H1 (cell line): Measurements from ENCODE around the gene PAK1IP1. TPM values are rescaled to one million over a fixed set of nuclear protein-coding genes. Genes with fewer than 3 reads are reported as not detected.

Experiments used
- ASH2L ChIP-seq: fragments of 200-600, 300-600 bp; sonication (generic); IDR thresholded peaks from one replicate; pipeline ENCODE4 v1.7.1; 2017; ENCODE audit warnings: low read length
- CBX8 ChIP-seq: fragments of 300-800, 300-1000 bp; sonication (generic); IDR thresholded peaks from 2 replicates; pipeline ENCODE4 v1.7.1; 2016; ENCODE audit warnings: low read depth, low read length, borderline replicate concordance
- CHD2 ChIP-seq: IDR thresholded peaks from 2 replicates; pipeline ENCODE4 v1.6.1; 2012; ENCODE audit warnings: low read length, improper control_type of control experiment
- EP300 ChIP-seq, 2 experiments: IDR thresholded peaks; 1 replicate in 1 of 2; 2 replicates in 1 of 2; pipeline ENCODE4 v1.6.1; 2011 to 2012; ENCODE audit warnings: low read depth in 2 of 2, low read length in 2 of 2, mild to moderate bottlenecking in 2 of 2, borderline replicate concordance in 1 of 2, inconsistent platforms in 1 of 2, moderate library complexity in 1 of 2
- FOSL1 ChIP-seq: IDR thresholded peaks from 2 replicates; pipeline ENCODE4 v1.6.1; 2011; ENCODE audit warnings: mild to moderate bottlenecking, low read depth, low read length, moderate library complexity; ENCODE audit not compliant: insufficient read depth
- HDAC2 ChIP-seq, 2 experiments: fragments of 300-600 bp in 1 of 2; sonication (generic) in 1 of 2; IDR thresholded peaks; 2 replicates each; pipeline ENCODE4 v1.6.1; 2011 to 2012; ENCODE audit warnings: low read depth in 2 of 2, low read length in 2 of 2, mild to moderate bottlenecking in 2 of 2, moderate library complexity in 2 of 2, borderline replicate concordance in 1 of 2, inconsistent platforms in 1 of 2
- HDAC6 ChIP-seq: IDR thresholded peaks from one replicate; pipeline ENCODE4 v1.7.1; 2012; ENCODE audit warnings: low read depth, mild to moderate bottlenecking, inconsistent platforms, low read length, moderate library complexity
- NANOG ChIP-seq: IDR thresholded peaks from 2 replicates; pipeline ENCODE4 v1.6.1; 2011; ENCODE audit warnings: low read length, low read depth, mild to moderate bottlenecking, inconsistent platforms; ENCODE audit not compliant: insufficient read depth, poor library complexity, severe bottlenecking
- PHF8 ChIP-seq: fragments of 200-600 bp; sonication (generic); conservative IDR thresholded peaks from 2 replicates; pipeline ENCODE4 v1.7.1; 2012; ENCODE audit warnings: low read depth, mild to moderate bottlenecking, inconsistent platforms, low read length, moderate library complexity
- POU5F1 ChIP-seq: IDR thresholded peaks from 2 replicates; pipeline ENCODE4 v1.6.1; 2011; ENCODE audit warnings: low read depth, mild to moderate bottlenecking, low read length, moderate library complexity
- SAP30 ChIP-seq: fragments of 300-600 bp; sonication (generic); IDR thresholded peaks from 2 replicates; pipeline ENCODE4 v1.7.1; 2012; ENCODE audit warnings: low read length, moderate library complexity, mild to moderate bottlenecking, inconsistent platforms; ENCODE audit not compliant: insufficient read depth, insufficient replicate concordance
- SIX5 ChIP-seq: IDR thresholded peaks from 2 replicates; pipeline ENCODE4 v1.6.1; 2011; ENCODE audit warnings: mild to moderate bottlenecking, low read depth, low read length
- SP1 ChIP-seq: IDR thresholded peaks from 2 replicates; pipeline ENCODE4 v1.6.1; 2011; ENCODE audit warnings: low read depth, low read length
- SP2 ChIP-seq: IDR thresholded peaks from 2 replicates; pipeline ENCODE4 v1.6.1; 2012; ENCODE audit warnings: mild to moderate bottlenecking, low read length, inconsistent platforms
- polyA plus RNA-seq, 7 experiments: library from polyadenylated mRNA; depleted of rRNA in 3 of 7; stranded (reverse) in 5 of 7; unstranded in 2 of 7; fragments of >200 nt in 5 of 7; fragments of 200-250 nt in 2 of 7; gene quantifications; 1 replicate in 5 of 7; 2 replicates in 1 of 7; 4 replicates in 1 of 7; pipeline versions ENCODE4 v1.2.1 to v1.2.3, GENCODE V29; 2011 to 2013; ENCODE audit warnings: missing spikeins in 2 of 7, mixed read lengths in 2 of 7
- total RNA-seq: library from RNA; stranded (reverse); fragmentation: NEBNext Ultra II Directional; extraction: Animal tissue kit (Norgen Biotek cat#: 25700); gene quantifications from 2 replicates; pipeline ENCODE4 v1.2.1, GENCODE V29; 2021
- TF ChIP-seq, protein P1 (sequence below): IDR thresholded peaks from 2 replicates; pipeline ENCODE4 v1.6.1; 2012; ENCODE audit warnings: inconsistent platforms
- TF ChIP-seq, protein P2 (sequence below): IDR thresholded peaks from 2 replicates; pipeline ENCODE4 v1.6.1; 2011; ENCODE audit warnings: low read depth, mild to moderate bottlenecking, low read length; ENCODE audit not compliant: insufficient read depth
- TF ChIP-seq, protein P3 (sequence below): IDR thresholded peaks from 2 replicates; pipeline ENCODE4 v1.6.1; 2011; ENCODE audit warnings: low read length, improper control_type of control experiment
- TF ChIP-seq, protein P4 (sequence below): IDR thresholded peaks from 2 replicates; pipeline ENCODE4 v1.6.1; 2012; ENCODE audit warnings: low read length, inconsistent platforms

The PAK1IP1 gene
- total and polyA plus RNA-seq, 2 of the 8 experiments (the other 6 are each of a cell fraction or from before 2014, with no cell fraction given), result 19.7 to 43.6 TPM

DNA sequence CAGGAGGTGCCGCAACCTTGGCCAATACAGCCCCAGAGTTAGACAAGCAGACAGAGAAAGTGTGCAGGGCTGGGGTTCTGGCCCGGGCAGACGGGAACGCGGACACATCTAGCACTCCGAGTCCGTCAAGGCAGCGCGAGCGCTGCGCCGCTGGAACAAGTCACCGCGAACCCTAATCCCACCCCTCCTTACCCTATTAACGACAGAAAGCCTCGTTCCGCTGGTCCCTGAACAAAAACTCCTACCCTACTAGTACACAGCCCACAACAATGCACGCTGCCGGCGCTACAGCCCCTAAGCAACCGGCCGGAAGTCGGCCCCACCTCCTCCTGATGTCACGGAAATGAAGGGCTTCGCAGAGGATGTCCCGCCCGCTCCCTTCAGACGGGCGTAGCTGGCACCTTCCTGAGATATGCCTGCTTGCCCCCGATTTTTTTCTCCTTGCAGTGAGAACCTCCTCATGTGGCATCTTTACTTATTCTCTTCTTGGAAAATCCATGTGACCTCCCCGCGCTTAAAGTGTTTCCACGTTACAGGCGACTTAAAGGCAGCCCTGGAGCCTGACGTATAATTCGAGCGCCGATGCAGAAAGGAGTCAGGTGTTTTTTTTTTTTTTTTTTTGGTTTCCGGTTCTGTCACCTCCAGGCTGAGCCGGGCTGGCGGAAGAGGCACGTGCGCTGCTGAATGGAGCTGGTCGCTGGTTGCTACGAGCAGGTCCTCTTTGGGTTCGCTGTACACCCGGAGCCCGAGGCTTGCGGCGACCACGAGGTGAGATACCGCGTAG is at the start of gene PAK1IP1, which contains the start of gene C6orf52 (continued):
- peak; percentile 89 for TF ChIP-seq SAP30
- peak; percentile 32; the same call in 1 of the 2 replicates for TF ChIP-seq SP2
- TF ChIP-seq HDAC6, result no peak
- no peak for TF ChIP-seq FOSL1
- peak; percentile 64; the same call in 1 of the 2 replicates for TF ChIP-seq CHD2
- peak; percentile 80 for TF ChIP-seq PHF8
- TF ChIP-seq EP300 (IDR thresholded peaks at IDR 0.05; ENCODE audit: borderline replicate concordance in 1 of 2, low read depth in 2 of 2, low read length in 2 of 2), result peak in 1 of 2 experiments; percentile 52; a peak in 1 of 3 replicates
- peak; percentile 31; the same call in 1 of the 2 replicates for TF ChIP-seq SIX5
- TF ChIP-seq, protein P1, sequence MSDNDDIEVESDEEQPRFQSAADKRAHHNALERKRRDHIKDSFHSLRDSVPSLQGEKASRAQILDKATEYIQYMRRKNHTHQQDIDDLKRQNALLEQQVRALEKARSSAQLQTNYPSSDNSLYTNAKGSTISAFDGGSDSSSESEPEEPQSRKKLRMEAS, result peak; percentile 97
- no peak for TF ChIP-seq POU5F1
- TF ChIP-seq CBX8, result no peak
- TF ChIP-seq, protein P2, sequence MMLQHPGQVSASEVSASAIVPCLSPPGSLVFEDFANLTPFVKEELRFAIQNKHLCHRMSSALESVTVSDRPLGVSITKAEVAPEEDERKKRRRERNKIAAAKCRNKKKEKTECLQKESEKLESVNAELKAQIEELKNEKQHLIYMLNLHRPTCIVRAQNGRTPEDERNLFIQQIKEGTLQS, result peak; percentile 89
- TF ChIP-seq, protein P3, sequence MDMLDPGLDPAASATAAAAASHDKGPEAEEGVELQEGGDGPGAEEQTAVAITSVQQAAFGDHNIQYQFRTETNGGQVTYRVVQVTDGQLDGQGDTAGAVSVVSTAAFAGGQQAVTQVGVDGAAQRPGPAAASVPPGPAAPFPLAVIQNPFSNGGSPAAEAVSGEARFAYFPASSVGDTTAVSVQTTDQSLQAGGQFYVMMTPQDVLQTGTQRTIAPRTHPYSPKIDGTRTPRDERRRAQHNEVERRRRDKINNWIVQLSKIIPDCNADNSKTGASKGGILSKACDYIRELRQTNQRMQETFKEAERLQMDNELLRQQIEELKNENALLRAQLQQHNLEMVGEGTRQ, result peak; percentile 72
- TF ChIP-seq ASH2L, result peak; percentile 43
- peak in 1 of 2 experiments; percentile 68; a peak in 1 of 4 replicates for TF ChIP-seq HDAC2 (IDR thresholded peaks at IDR 0.05; ENCODE audit: borderline replicate concordance in 1 of 2, low read depth in 2 of 2, low read length in 2 of 2)
- TF ChIP-seq NANOG, result no peak
- TF ChIP-seq SP1, result peak; percentile 64; the same call in 1 of the 2 replicates
- TF ChIP-seq, protein P4, sequence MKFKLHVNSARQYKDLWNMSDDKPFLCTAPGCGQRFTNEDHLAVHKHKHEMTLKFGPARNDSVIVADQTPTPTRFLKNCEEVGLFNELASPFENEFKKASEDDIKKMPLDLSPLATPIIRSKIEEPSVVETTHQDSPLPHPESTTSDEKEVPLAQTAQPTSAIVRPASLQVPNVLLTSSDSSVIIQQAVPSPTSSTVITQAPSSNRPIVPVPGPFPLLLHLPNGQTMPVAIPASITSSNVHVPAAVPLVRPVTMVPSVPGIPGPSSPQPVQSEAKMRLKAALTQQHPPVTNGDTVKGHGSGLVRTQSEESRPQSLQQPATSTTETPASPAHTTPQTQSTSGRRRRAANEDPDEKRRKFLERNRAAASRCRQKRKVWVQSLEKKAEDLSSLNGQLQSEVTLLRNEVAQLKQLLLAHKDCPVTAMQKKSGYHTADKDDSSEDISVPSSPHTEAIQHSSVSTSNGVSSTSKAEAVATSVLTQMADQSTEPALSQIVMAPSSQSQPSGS, result peak; percentile 69; the same call in 1 of the 2 replicates
